ENCODE measurements around the gene CTAGE9. TPM values are rescaled to one million over a fixed set of nuclear protein-coding genes. Genes with fewer than 3 reads are reported as not detected.

CTAGE9 gene
- total RNA-seq, 1 experiment from 2014 or later = not detected

GRCh38 chr6:131688286-131688685 is 22.5 kb downstream of the CTAGE9 start:
- Mint-ChIP-seq H3K27me3 (ENCODE audit: unreplicated experiment) (no peaks in the 10 kb centered on the region), H3K4me3 (ENCODE audit: low read depth, unreplicated experiment) (no peak overlapping the region), H3K9me3 (ENCODE audit: low read depth, unreplicated experiment) (no peaks in the 10 kb centered on the region), H3K36me3 (ENCODE audit: insufficient read depth, unreplicated experiment) (no peaks in the 10 kb centered on the region), H3K4me1 (ENCODE audit: low read depth, unreplicated experiment) (no peaks in the 10 kb centered on the region), H3K27ac (ENCODE audit: unreplicated experiment) (no peak overlapping the region)
- no TSS peak for BruUV-seq (replicated peaks)
- CTCF ChIA-PET = no interaction called here
- no peak for DNase-seq
- intact Hi-C loops (cut with micrococcal nuclease; ENCODE audit: unreplicated experiment) = no loop called here
- no peak for TF ChIP-seq CTCF (IDR thresholded peaks at IDR 0.05; ENCODE audit: unreplicated experiment)

DNA sequence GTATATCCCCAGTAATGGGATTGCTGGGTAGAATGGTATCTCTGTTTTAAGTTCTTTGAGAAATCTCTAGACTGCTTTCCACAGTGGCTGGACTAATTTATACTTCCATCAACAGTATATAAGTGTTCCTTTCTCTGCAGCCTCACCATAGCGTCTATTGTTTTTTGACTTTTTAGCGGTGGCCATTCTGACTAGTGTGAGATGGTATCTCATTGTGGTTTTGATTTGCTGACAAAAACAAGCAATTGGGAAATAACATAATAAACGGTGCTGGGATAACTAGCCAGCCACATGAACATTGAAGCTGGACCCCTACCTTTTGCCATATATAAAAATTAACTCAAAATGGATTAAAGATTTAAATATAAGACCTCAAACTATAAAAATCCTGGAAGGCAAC is 23.8 kb downstream of the CTAGE9 start:
- no peaks in the 10 kb centered on the region for H3K36me3 Mint-ChIP-seq (ENCODE audit: insufficient read depth, unreplicated experiment)
- CTCF ChIA-PET = no interaction called here
- no peak for DNase-seq
- intact Hi-C loops (cut with micrococcal nuclease; ENCODE audit: unreplicated experiment) = no loop called here
- no peak overlapping the region for H3K27ac Mint-ChIP-seq (ENCODE audit: unreplicated experiment)
- H3K27me3 Mint-ChIP-seq (ENCODE audit: unreplicated experiment) = no peaks in the 10 kb centered on the region
- H3K4me1 Mint-ChIP-seq (ENCODE audit: low read depth, unreplicated experiment) = no peaks in the 10 kb centered on the region
- no peaks in the 10 kb centered on the region for H3K9me3 Mint-ChIP-seq (ENCODE audit: low read depth, unreplicated experiment)
- BruUV-seq (replicated peaks) = no TSS peak
- no peak overlapping the region for H3K4me3 Mint-ChIP-seq (ENCODE audit: low read depth, unreplicated experiment)
- no peak for TF ChIP-seq CTCF (IDR thresholded peaks at IDR 0.05; ENCODE audit: unreplicated experiment)

DNA sequence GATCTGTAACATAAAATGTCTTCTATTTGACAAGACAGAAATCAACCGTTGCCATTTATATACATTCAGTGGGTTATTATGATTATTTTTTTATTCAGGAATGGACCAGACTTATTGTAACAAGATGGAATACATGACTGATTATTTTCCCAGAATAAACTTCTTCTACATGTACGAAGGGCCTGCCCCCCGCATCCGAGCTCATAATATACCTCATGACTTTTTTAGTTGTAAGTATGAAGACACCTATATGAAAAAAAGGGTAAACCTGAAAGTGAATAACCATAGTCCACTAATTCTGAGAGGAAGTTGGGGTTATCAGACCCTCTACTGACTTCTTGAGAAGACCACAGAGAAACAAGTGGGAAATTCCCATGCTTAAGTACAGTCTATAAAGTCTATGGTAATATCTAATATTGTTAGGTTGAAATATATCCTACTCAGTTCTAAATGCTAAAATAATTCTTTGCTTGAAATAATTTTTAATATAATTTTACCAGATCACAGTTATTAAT is 25.5 kb downstream of the CTAGE9 start:
- no peak overlapping the region for H3K27ac Mint-ChIP-seq (ENCODE audit: unreplicated experiment)
- H3K9me3 Mint-ChIP-seq (ENCODE audit: low read depth, unreplicated experiment) = no peaks in the 10 kb centered on the region
- intact Hi-C loops (cut with micrococcal nuclease; ENCODE audit: unreplicated experiment) = no loop called here
- no peaks in the 10 kb centered on the region for H3K36me3 Mint-ChIP-seq (ENCODE audit: insufficient read depth, unreplicated experiment)
- CTCF ChIA-PET = no interaction called here
- H3K4me1 Mint-ChIP-seq (ENCODE audit: low read depth, unreplicated experiment) = no peaks in the 10 kb centered on the region
- no peak overlapping the region for H3K4me3 Mint-ChIP-seq (ENCODE audit: low read depth, unreplicated experiment)
- peaks cover 6% of the 10 kb centered on the region for H3K27me3 Mint-ChIP-seq (ENCODE audit: unreplicated experiment)
- no peak for DNase-seq
- no TSS peak for BruUV-seq (replicated peaks)
- no peak for TF ChIP-seq CTCF (IDR thresholded peaks at IDR 0.05; ENCODE audit: unreplicated experiment)

GRCh38 chr6:131683479-131683878 is 27.3 kb downstream of the CTAGE9 start:
- no peak for DNase-seq
- Mint-ChIP-seq H3K27me3 (ENCODE audit: unreplicated experiment) (peaks cover 7% of the 10 kb centered on the region), H3K36me3 (ENCODE audit: insufficient read depth, unreplicated experiment) (no peaks in the 10 kb centered on the region), H3K4me1 (ENCODE audit: low read depth, unreplicated experiment) (no peaks in the 10 kb centered on the region), H3K4me3 (ENCODE audit: low read depth, unreplicated experiment) (no peak overlapping the region), H3K27ac (ENCODE audit: unreplicated experiment) (no peak overlapping the region), H3K9me3 (ENCODE audit: low read depth, unreplicated experiment) (no peaks in the 10 kb centered on the region)
- no peak for TF ChIP-seq CTCF (IDR thresholded peaks at IDR 0.05; ENCODE audit: unreplicated experiment)
- BruUV-seq (replicated peaks) = no TSS peak
- CTCF ChIA-PET = no interaction called here
- intact Hi-C loops (cut with micrococcal nuclease; ENCODE audit: unreplicated experiment) = no loop called here

Data from Calu3 (cell line).